GM12878 (cell line): ENCODE data around the gene C4orf17. TPM values are rescaled to one million over a fixed set of nuclear protein-coding genes. Genes with fewer than 3 reads are reported as not detected.

Experiments
- BACH1 ChIP-seq: fragments of 450-650 bp; IDR thresholded peaks from 2 replicates; pipeline ENCODE4 v1.6.1; 2017; ENCODE audit warnings: mild to moderate bottlenecking, borderline replicate concordance
- CREB1 ChIP-seq: IDR thresholded peaks from 2 replicates; pipeline ENCODE4 v1.6.1; 2012; ENCODE audit warnings: low read depth, mild to moderate bottlenecking, inconsistent platforms
- EP300 ChIP-seq, 2 experiments: fragments of 150-350 bp in 1 of 2; IDR thresholded peaks; 2 replicates each; pipeline ENCODE4 v1.6.1; 2011 to 2012; ENCODE audit warnings: low read depth in 2 of 2, low read length in 2 of 2, borderline replicate concordance in 1 of 2, improper control_type of control experiment in 1 of 2, inconsistent platforms in 1 of 2; ENCODE audit not compliant: control insufficient read depth in 1 of 2
- JUND ChIP-seq: IDR thresholded peaks from 2 replicates; pipeline ENCODE4 v1.6.1; 2012; ENCODE audit warnings: low read depth, mild to moderate bottlenecking, low read length, improper control_type of control experiment, moderate library complexity
- MEF2A ChIP-seq: IDR thresholded peaks from 2 replicates; pipeline ENCODE4 v1.6.1; 2011; ENCODE audit warnings: low read depth, mild to moderate bottlenecking, low read length, moderate library complexity; ENCODE audit not compliant: insufficient read depth
- NFYB ChIP-seq: IDR thresholded peaks from 2 replicates; pipeline ENCODE4 v1.6.1; 2011; ENCODE audit warnings: low read depth, mild to moderate bottlenecking, low read length, improper control_type of control experiment, moderate library complexity; ENCODE audit not compliant: insufficient read depth
- PAX5 ChIP-seq: IDR thresholded peaks from 2 replicates; pipeline ENCODE4 v1.6.1; 2011; ENCODE audit warnings: low read depth, low read length, borderline replicate concordance
- POLR2AphosphoS5 ChIP-seq: IDR thresholded peaks from 2 replicates; pipeline ENCODE4 v1.6.1; 2011; ENCODE audit warnings: mild to moderate bottlenecking, low read length, inconsistent platforms
- RELA ChIP-seq: fragments of 450-650 bp; IDR thresholded peaks from 2 replicates; pipeline ENCODE4 v1.8.0; 2014; ENCODE audit warnings: borderline replicate concordance; ENCODE audit not compliant: partially characterized antibody
- SPI1 ChIP-seq: IDR thresholded peaks from 2 replicates; pipeline ENCODE4 v1.6.1; 2011; ENCODE audit warnings: low read depth, mild to moderate bottlenecking, low read length, moderate library complexity, borderline replicate concordance; ENCODE audit not compliant: insufficient read depth
- ZNF207 ChIP-seq: fragments of 450-650 bp; IDR thresholded peaks from 2 replicates; pipeline ENCODE4 v1.6.1; 2014; ENCODE audit warnings: antibody characterized with exemption, mild to moderate bottlenecking, borderline replicate concordance
- ZNF622 ChIP-seq: fragments of 450-650 bp; IDR thresholded peaks from 2 replicates; pipeline ENCODE4 v1.6.1; 2017; ENCODE audit warnings: mild to moderate bottlenecking, inconsistent platforms
- ZSCAN29 ChIP-seq: fragments of 450-650 bp; IDR thresholded peaks from 2 replicates; pipeline ENCODE4 v1.6.1; 2017; ENCODE audit warnings: mild to moderate bottlenecking, moderate library complexity
- polyA plus RNA-seq, 11 experiments: library from polyadenylated mRNA; depleted of rRNA in 4 of 11; unstranded in 6 of 11; stranded (reverse) in 5 of 11; fragments of >200 nt; fragmentation: Nextera tagmentation in 4 of 11; fragmentation: Illumina TruSeq in 1 of 11; extraction: Ambion mirVana in 4 of 11; extraction: Trizol in 1 of 11; gene quantifications; 1 replicate in 1 of 11; 2 replicates in 10 of 11; pipeline versions ENCODE4 v1.2.1 to v1.2.3, GENCODE V29; 2011 to 2016; ENCODE audit warnings: inconsistent platforms in 2 of 11, missing spikeins in 2 of 11, low read depth in 1 of 11
- total RNA-seq, 4 experiments: library from RNA; depleted of rRNA in 3 of 4; stranded (reverse); fragments of >200 nt in 3 of 4; fragmentation: Illumina TruSeq in 1 of 4; extraction: Trizol in 1 of 4; gene quantifications; 2 replicates each; pipeline versions ENCODE4 v1.2.1 to v1.2.3, GENCODE V29; 2013 to 2021
- TF ChIP-seq, protein P1 (sequence below): fragments of 450-650 bp; formaldehyde crosslinking; IDR thresholded peaks from 2 replicates; pipeline ENCODE4 v1.5.0; 2022; ENCODE audit warnings: mild to moderate bottlenecking, missing genetic modification characterization

The C4orf17 gene
- total and polyA plus RNA-seq, 10 of the 15 experiments (the other 5 are each of a cell fraction or from before 2014, with no cell fraction given) = not detected

DNA sequence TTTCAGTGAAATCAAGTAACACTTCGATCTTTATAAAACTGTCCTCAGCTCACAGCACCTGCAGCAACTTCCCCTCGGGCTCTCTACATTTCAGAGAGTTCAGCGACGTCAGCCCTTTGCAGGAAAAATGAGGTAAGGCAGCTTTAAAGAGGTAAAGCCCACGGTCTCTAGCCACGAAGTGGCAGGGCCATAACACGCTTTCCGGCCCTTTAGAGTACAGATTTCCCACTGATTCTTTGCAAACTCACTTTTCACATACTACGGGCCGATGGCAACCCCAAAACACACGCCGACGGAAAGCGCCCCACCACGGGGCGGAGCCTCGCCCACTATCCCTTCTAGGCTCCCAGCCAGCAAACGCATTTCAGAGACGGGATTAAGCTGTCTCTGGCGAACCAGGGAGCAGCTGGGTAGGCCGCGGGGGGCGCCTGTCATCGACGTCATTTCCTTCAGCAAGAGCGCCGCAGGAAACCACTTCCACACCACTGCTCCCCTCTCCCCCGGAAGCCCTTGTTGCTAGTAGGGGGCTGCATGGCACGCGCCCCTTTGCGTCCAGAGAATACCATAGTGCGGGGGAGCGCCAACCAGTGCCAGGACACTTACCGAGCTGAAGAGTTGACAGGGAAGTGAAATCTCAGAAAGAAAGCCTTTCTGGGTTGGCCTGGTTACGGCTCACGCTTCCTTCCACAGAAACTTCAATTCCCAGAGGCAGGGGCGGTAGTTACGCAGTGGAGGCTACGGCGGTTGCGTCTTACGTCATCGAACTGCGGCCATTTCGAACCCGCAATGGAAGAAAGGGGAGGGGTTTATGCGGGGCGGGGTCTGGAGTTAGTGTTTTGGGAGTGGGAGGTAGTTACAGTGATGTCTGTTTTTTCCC, 52.7 kb downstream of the C4orf17 start, which contains the start of gene TRMT10A (continued):
- peak; percentile 96 for TF ChIP-seq CREB1
- no peak for TF ChIP-seq MEF2A
- TF ChIP-seq RELA = peak; percentile 18
- peak; percentile 59; the same call in 1 of the 2 replicates for TF ChIP-seq PAX5
- TF ChIP-seq POLR2AphosphoS5 = peak; percentile 79
- no peak for TF ChIP-seq ZNF622
- TF ChIP-seq BACH1 = no peak
- TF ChIP-seq EP300 (IDR thresholded peaks at IDR 0.05; ENCODE audit: borderline replicate concordance in 1 of 2, control insufficient read depth in 1 of 2, low read depth in 2 of 2, low read length in 2 of 2) = no peak
- TF ChIP-seq JUND = no peak
- TF ChIP-seq ZNF207 = no peak; the same call in 1 of the 2 replicates
- no peak for TF ChIP-seq ZSCAN29
- peak; percentile 68; the same call in 1 of the 2 replicates for TF ChIP-seq NFYB
- TF ChIP-seq, protein P1, sequence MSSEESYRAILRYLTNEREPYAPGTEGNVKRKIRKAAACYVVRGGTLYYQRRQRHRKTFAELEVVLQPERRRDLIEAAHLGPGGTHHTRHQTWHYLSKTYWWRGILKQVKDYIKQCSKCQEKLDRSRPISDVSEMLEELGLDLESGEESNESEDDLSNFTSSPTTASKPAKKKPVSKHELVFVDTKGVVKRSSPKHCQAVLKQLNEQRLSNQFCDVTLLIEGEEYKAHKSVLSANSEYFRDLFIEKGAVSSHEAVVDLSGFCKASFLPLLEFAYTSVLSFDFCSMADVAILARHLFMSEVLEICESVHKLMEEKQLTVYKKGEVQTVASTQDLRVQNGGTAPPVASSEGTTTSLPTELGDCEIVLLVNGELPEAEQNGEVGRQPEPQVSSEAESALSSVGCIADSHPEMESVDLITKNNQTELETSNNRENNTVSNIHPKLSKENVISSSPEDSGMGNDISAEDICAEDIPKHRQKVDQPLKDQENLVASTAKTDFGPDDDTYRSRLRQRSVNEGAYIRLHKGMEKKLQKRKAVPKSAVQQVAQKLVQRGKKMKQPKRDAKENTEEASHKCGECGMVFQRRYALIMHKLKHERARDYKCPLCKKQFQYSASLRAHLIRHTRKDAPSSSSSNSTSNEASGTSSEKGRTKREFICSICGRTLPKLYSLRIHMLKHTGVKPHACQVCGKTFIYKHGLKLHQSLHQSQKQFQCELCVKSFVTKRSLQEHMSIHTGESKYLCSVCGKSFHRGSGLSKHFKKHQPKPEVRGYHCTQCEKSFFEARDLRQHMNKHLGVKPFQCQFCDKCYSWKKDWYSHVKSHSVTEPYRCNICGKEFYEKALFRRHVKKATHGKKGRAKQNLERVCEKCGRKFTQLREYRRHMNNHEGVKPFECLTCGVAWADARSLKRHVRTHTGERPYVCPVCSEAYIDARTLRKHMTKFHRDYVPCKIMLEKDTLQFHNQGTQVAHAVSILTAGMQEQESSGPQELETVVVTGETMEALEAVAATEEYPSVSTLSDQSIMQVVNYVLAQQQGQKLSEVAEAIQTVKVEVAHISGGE (CRISPR knock-in tag) = no peak
- peak; percentile 40; the same call in 1 of the 2 replicates for TF ChIP-seq SPI1
